Measurements from ENCODE around the gene C12orf56. TPM values are rescaled to one million over a fixed set of nuclear protein-coding genes. Genes with fewer than 3 reads are reported as not detected.
"Not testable (repeated sequence)": the region's sequence is repeated elsewhere in the genome, so short reads cannot be mapped to it uniquely, and the experiment has no call there.

Gene C12orf56
- total RNA-seq, 1 donor from 2014 or later, result not detected

DNA sequence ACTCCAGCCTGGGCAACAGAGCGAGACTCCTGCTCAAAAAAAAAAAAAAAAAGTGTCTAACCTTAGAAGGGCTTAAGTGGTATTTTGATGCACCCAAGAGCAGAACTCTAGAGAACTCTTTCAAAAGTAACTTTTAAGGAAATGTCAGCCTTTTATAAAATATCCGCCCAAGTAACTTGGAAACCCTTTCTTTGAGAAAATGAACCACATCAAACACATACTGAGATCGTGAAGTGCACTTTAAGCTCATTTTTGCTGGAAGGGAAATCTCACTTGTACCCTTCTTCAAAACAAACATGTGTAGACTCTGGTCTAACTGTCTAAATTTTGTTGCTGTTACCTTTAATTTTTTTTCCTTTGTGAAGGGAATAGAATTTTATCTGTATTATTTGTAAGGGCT, 5.5 kb downstream of the C12orf56 start:
- Mint-ChIP-seq H3K36me3 (no peaks in the 10 kb centered on the region), H3K27ac (no peak overlapping the region), H3K27me3 (no peaks in the 10 kb centered on the region), H3K9me3 (peaks cover 8% of the 10 kb centered on the region), H3K4me3 (no peak overlapping the region), H3K4me1 (ENCODE audit: unreplicated experiment) (peaks cover 4% of the 10 kb centered on the region)
- TF ChIP-seq, protein P1, sequence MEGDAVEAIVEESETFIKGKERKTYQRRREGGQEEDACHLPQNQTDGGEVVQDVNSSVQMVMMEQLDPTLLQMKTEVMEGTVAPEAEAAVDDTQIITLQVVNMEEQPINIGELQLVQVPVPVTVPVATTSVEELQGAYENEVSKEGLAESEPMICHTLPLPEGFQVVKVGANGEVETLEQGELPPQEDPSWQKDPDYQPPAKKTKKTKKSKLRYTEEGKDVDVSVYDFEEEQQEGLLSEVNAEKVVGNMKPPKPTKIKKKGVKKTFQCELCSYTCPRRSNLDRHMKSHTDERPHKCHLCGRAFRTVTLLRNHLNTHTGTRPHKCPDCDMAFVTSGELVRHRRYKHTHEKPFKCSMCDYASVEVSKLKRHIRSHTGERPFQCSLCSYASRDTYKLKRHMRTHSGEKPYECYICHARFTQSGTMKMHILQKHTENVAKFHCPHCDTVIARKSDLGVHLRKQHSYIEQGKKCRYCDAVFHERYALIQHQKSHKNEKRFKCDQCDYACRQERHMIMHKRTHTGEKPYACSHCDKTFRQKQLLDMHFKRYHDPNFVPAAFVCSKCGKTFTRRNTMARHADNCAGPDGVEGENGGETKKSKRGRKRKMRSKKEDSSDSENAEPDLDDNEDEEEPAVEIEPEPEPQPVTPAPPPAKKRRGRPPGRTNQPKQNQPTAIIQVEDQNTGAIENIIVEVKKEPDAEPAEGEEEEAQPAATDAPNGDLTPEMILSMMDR (conservative IDR thresholded peaks at IDR 0.05), result no peak
- no peak for DNase-seq (ENCODE audit: extremely low spot score, unreplicated experiment)

DNA sequence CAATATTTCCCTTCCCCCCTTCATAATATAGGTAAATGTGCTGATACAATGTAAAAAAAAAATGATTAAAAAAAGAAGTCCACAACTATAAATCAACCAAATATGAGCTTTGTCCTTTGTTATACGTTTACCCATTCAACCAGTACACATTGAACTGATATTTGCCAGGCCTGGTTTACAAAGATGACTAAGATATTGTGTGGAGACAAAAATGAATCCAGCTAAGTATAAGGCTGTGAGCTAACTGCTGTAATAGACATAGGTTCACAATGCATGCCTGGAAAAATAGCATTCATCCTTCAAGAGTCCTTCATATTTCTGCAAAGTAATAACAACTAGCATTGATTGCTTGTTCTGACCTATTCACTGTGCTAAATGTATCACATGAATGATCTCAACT, 6.9 kb downstream of the C12orf56 start:
- no peaks in the 10 kb centered on the region for H3K36me3 Mint-ChIP-seq
- H3K27me3 Mint-ChIP-seq, result no peaks in the 10 kb centered on the region
- TF ChIP-seq, protein P1 (conservative IDR thresholded peaks at IDR 0.05), result no peak
- H3K27ac Mint-ChIP-seq, result no peak overlapping the region
- peaks cover 4% of the 10 kb centered on the region for H3K4me1 Mint-ChIP-seq (ENCODE audit: unreplicated experiment)
- no peak for DNase-seq (ENCODE audit: extremely low spot score, unreplicated experiment)
- H3K9me3 Mint-ChIP-seq, result peaks cover 8% of the 10 kb centered on the region
- no peak overlapping the region for H3K4me3 Mint-ChIP-seq

DNA sequence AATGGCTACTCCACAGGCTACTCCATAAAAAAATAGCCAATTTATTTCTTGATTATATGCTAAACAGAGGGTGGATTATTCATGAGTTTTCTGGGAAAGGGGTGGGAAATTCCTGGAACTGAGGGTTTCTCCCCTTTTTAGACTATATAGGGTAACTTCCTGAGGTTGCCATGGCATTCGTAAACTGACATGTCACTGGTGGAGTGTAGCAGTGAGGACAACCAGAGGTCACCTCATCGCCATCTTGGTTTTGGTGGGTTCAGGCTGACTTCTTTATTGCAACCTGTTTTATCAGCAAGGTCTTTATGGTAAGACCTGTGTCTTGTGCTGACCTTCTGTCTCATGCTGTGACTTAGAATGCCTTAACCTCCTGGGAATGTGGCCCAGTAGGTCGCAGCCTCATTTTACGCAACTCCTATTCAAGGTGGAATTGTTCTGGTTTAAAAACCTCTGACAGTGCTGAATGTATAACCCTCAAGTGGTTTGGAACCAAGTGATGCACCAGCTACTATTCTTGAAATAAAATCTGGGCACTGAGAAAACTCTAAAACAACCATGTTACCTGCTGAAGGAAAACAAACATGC, 27.7 kb downstream of the C12orf56 start:
- no peak overlapping the region for H3K27ac Mint-ChIP-seq
- no peaks in the 10 kb centered on the region for H3K27me3 Mint-ChIP-seq
- TF ChIP-seq, protein P1 (conservative IDR thresholded peaks at IDR 0.05), result no peak
- no peaks in the 10 kb centered on the region for H3K9me3 Mint-ChIP-seq
- no peaks in the 10 kb centered on the region for H3K36me3 Mint-ChIP-seq
- DNase-seq (ENCODE audit: extremely low spot score, unreplicated experiment), result no peak
- no peaks in the 10 kb centered on the region for H3K4me1 Mint-ChIP-seq (ENCODE audit: unreplicated experiment)
- H3K4me3 Mint-ChIP-seq, result no peak overlapping the region

DNA sequence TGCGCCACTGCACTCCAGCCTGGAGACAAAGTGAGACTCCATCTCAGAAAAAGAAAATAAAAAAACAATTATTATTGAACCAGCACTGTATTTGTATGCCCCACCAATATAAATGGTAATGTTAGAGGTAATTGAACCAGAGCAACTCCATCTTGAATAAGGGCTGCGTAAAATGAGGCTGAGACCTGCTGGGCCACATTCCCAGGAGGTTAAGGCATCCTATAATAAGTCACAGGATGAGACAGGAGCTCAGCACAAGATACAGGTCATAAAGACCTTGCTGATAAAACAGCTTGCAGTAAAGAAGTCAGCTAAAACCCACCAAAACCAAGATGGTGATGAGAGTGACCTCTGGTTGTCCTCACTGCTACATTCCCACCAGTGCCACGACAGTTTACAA, 29.4 kb downstream of the C12orf56 start:
- H3K4me1 Mint-ChIP-seq (ENCODE audit: unreplicated experiment); H3K9me3 Mint-ChIP-seq; H3K27me3 Mint-ChIP-seq; DNase-seq (ENCODE audit: extremely low spot score, unreplicated experiment); H3K4me3 Mint-ChIP-seq; H3K36me3 Mint-ChIP-seq: not testable (repeated sequence)
- H3K27ac Mint-ChIP-seq, result peak overlapping the region; percentile 48

DNA sequence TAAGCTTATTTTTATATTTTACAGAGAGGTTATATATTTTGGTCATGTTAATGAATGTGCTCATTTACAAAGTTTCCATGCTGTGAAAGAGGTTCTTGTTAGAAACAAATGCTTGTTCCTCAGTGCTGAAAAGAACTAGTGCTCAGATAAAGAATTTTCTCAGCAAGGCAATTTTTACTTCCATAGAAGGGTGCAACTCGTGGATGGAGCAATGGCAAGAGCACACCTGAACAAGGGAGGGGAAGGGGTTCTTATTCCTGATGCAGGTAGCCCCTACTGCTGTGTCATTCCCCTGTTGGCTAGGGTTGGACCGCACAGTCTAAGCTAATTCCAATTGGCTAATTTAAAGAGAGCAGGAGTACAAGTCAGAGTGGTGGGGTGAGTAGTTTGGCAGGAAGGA, 34.3 kb downstream of the C12orf56 start:
- H3K4me1 Mint-ChIP-seq (ENCODE audit: unreplicated experiment); H3K9me3 Mint-ChIP-seq; H3K27me3 Mint-ChIP-seq: not testable (repeated sequence)

DNA sequence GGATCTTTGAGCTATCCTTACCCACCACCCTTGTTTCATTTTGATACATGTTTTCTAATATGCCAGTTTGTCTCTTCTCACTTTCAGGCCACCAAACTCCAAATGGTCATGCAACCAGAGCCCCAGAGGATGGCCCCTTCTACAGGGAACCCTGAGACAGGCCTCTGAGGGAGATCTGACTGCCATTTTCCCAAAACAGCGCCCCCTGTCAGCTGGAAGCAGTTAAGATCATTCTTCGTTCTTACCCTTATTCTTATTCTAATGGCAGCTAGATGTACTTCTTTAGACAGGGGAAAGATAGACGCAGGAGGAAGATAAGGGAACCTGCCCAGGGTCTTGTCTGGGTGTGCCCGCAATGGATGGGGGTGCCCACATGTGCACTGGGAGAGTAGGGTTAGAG, 38.4 kb downstream of the C12orf56 start:
- Mint-ChIP-seq H3K9me3 (peaks cover 17% of the 10 kb centered on the region), H3K36me3 (no peaks in the 10 kb centered on the region), H3K27me3 (no peaks in the 10 kb centered on the region), H3K4me1 (ENCODE audit: unreplicated experiment) (no peaks in the 10 kb centered on the region), H3K27ac (no peak overlapping the region), H3K4me3 (no peak overlapping the region)
- TF ChIP-seq, protein P1 (conservative IDR thresholded peaks at IDR 0.05), result peak; percentile 39
- no peak for DNase-seq (ENCODE audit: extremely low spot score, unreplicated experiment)

More for the DNA sequence above, 34.3 kb downstream of the C12orf56 start:
- not testable (repeated sequence) for DNase-seq (ENCODE audit: extremely low spot score, unreplicated experiment); H3K4me3 Mint-ChIP-seq; H3K36me3 Mint-ChIP-seq
- peak overlapping the region; percentile 24 for H3K27ac Mint-ChIP-seq

DNA sequence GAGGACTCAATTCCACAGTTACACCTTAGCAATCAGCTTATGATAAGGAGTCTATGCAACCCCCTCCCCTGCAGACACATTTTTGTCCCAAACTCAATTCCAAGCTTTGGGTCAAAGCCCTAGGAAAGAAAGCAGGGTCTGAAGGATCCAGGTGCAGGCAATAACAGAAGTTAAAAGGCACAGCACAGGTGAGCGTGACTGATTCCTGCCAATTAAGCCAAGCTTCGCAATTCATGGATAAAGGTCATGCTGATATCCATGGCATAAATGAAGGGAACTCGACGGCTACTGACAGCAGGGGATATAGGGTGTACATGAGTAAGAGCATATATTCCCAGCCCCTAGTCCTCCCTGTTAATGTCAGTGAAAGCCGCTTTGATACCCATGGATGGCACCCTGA, 39.3 kb downstream of the C12orf56 start:
- TF ChIP-seq, protein P1 (conservative IDR thresholded peaks at IDR 0.05), result no peak
- no peak overlapping the region for H3K27ac Mint-ChIP-seq

More for the DNA sequence above, 39.3 kb downstream of the C12orf56 start:
- no peaks in the 10 kb centered on the region for H3K4me1 Mint-ChIP-seq (ENCODE audit: unreplicated experiment)
- H3K9me3 Mint-ChIP-seq, result peaks cover 12% of the 10 kb centered on the region
- H3K36me3 Mint-ChIP-seq, result no peaks in the 10 kb centered on the region
- H3K4me3 Mint-ChIP-seq, result no peak overlapping the region
- no peaks in the 10 kb centered on the region for H3K27me3 Mint-ChIP-seq
- DNase-seq (ENCODE audit: extremely low spot score, unreplicated experiment), result no peak
